HG03135 (cell line): ENCODE results near the gene DPP6.

Source experiments
- ATAC-seq: cut with Tn5 transposase; IDR thresholded peaks from one replicate; pipeline ENCODE4 v1.9.1; 2021; ENCODE audit warnings: mild to moderate bottlenecking, moderate library complexity; ENCODE audit not compliant: unreplicated experiment

DPP6 gene

DNA sequence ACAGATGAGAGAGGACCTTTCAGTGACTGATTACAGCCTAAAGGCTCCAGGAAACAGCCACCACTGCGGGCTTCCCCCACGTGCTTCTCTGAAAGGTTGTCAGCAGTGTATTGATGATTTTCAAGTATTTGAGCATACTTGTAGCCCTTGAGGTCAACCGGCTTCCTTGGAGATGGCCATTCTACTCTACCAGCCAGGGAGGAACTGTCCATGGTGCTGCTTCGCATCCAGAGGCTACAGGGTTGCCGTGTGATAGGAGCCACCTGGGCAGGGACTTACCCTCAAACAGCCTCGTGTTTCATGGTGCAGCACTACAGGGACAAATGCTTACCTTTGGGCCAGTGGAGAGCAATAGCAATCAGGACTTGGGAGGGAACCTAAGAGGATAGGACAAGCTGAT is 179.5 kb downstream of the DPP6 start:
- no peak for ATAC-seq

DNA sequence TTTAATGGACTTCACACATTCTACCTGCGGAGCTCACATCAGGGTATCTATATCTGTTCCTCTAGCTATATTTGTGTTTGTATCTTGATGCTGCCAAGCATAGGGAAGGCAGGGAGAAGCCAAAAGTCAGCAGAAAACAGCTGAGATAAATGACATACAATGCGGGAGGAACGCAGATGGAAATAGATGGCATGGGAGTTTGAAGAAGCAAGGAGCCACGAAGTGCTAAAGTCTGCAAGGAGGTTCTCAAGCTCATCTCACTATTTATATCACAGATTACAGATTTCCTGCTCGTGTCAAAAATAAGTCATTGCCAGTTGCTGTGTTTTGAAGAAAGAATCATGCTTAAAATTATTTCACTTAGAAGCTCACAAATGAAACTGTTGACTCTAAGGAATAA is 180.5 kb downstream of the DPP6 start:
- ATAC-seq, result no peak

DNA sequence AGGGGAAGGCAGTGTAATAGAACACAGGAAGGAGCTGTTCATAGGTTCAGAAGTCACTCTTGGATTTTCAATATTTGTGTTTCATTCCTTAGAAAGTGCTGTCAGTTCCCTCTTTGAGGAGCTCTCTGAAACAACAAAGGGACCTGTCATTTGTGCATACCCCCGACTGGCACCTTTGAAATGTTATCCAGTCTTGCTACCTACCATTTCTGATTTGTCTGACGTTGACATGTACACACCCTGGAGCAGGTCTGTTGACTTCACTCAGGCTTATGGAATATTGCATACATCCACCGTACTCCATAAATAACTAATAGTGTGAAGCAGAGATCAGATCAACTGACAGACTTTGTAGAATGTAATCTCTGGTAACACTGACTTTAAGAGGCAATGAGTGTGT is 189.8 kb downstream of the DPP6 start:
- no peak for ATAC-seq

DNA sequence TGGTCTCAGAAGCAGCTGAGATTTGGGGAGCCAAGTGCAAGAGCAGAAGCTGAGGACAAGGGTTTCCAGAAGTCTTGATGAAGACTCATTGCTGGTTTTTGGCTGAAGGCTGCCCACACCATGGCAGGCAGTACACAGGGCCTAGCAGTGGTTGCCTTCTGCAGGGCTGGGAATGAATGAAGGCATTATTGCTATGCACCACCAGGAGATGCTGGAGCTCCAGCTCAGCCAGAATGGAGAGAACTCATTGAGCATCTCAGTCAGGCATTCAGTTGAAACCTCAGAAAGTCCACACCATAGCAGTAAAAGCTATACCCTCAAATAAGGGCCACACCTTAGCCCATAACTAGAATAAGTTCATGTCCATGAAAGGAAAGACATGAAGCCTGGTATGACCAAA is 190.5 kb downstream of the DPP6 start:
- ATAC-seq, result no peak

DNA sequence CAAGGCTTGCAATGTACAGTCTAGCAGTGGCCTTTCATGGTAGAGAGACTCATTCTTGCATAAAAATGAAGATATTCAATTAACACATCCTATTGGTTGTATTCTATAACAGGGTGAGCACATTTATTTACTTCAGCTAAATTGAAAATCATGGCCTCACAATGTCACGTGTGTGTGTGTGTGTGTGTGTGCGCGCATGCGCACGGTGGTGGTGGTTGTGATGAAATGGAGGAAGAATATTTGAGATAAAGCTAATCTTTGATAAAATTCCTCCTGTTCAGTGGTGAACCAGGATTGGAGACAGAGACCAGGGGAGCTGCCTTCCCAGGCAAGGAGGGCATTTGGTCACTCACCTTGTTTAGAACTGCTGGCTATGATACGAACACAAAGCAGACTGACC is 199.8 kb downstream of the DPP6 start:
- no peak for ATAC-seq

DNA sequence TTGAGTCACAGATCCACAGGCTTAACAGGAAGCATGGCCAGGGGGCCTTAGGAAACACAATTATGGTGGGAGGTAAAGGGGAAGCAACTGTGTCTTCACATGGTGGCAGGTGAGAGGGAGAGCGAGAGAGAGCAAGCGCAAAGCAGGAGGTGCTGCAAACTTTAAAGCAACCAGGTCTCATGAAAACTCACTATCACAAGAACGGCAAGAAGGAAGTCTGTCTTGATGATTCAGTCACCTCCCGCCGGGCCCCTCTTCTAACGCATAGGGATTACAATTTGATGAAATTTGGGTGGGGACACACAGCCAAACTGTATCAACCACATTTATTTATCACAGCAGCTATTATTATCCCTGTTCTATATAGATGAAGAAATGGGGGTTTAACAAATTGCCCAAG is 201.6 kb downstream of the DPP6 start:
- no peak for ATAC-seq

DNA sequence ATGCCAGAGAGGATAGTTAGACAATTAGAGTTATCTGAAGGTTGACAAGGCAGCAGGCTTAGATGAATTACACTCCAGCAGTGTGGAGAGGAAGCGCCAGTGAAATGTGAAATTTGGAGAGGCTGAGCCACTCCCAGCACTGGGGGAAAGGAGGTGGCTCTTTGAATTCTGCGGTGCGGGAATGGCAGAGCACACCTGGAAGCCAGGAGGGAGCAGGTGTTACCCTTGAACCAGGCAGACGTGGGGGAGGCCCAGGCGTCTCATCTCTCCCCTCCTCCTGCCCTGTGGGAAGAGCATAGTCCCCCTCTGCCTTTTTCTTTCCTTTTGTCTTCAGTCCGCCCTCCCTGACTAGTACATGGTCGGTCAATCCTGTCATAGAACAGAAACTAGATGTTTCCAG is 203.1 kb downstream of the DPP6 start:
- no peak for ATAC-seq

DNA sequence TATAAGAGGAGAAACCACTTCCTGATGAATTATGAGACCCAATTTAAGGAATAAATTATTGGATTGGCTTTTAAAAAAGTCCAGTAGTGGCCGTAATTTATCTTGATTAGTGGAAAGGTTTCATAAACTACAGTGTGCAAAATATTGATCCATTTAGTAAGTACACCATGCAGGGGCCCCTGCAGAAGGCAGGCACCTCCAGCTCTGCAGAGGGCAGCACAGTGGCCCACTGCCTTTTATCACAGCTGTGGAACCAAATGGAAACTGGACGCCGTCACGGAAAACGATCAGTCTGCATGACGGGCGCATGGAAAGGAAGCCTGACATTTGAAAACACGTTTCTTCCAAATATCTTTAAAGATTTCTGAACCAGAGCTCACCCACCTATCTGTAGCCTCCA is 204.0 kb downstream of the DPP6 start:
- ATAC-seq, result no peak

DNA sequence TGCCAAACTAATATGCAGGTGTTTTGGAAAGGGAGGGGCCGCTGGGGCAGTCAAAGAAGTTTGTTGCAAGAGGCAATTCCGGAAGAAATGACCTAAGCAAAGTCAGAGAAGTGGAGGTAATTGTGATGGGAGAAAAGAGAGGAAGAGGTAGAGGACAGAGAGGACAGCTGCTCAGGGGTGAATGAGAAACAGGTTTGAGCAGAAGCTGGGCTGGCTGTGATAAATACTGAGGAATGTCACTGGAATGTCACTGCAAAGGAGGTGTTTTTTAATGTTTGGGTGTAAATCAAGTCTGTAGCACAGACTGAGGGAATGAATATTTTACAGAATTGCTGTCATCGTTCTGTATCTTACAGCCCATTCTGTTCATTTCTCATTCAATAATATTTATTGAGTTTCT is 207.2 kb downstream of the DPP6 start:
- no peak for ATAC-seq

DNA sequence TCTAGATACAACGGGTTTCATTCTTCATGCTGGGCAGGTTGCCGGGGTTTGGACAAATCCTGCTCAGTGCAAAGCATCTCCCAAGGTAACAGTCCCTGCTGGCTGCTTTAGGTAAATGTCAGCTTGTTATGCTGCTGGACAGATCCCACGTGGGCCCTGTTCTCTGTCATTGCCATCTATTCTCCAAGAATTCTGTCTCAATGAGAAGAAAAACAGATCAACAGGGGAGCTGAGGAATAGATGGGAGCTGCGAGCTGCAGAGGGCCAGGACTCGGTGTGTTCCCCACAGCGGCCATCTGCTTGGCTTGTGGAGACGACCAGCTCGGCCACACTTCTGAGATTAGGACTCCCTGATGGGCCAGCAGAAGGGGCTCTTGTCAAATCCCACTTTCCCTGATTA is 235.2 kb downstream of the DPP6 start:
- ATAC-seq, result no peak

DNA sequence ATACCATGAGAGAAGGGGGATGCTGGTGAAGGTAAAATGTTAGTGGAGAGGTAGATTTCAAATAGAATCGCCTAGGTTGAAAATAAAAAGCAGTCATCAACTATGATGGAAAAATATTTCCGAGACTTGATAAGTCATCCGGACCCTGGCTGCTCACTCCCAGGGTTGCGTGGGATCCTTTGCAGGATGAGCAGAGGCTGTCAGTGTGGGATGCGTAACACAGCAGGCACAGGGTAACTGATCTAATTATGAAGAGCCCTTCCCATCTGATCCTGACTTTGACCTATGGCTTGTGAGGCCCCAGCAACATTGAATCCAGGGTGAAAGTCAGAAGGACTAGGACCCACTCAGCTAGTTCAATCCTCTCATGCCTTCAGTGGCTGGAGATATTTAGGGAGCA is 236.9 kb downstream of the DPP6 start:
- no peak for ATAC-seq

DNA sequence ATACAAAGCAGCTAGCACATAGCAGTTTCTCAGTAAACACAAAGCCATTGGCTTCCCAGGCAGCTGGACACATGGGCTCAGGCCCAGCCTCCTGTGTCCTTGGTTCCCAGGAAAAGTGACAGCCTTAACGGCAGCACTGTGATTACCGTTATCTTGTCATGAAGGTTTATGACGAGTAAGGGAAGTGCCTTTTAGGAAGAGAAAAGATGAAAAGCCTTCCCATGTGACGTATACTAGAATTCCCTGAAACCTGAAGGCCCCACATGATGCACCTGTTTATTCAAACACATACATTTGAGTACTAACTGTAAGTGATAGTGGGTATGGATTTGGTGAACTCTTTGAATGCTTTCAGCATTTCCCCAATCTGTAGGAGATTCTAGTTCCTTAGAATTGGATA is 244.2 kb downstream of the DPP6 start:
- no peak for ATAC-seq

DNA sequence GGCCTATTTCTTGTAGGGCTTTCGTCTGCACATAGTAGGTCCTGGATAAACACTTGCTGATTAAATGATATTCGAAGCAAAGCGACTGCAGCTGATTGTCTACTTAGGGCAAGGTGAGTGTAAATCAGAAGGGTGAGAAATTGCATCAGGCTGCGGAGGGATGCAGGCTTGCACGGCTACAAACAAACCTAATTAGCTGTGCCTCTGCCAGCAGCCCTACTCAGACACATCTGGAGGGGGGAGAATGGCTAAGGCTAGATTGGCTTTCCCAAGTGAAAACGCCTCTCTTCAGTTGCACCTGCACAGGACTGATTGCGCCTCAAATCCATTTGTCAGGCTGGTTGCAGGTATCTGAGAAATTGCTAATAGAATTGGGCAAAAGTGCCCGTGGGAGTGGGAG is 247.5 kb downstream of the DPP6 start:
- no peak for ATAC-seq

DNA sequence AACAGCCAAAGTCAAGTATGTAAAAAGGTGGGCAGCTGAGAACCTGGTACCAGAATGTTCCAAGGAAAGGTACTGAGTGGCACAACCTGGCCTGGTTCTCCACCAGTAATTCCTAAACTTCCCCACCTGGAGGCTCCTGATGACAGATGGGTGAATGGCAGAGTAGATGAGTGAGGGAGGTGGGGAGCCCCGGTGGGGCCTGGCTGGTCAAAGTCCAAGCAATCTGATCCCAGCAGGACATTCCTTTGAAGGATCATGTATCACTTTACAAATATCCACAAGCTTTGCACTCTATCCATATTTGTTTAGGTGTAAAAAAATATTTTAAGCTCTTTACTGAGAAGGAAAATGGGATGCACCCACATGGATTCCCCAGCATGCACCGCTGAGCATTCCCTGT is 250.2 kb downstream of the DPP6 start:
- ATAC-seq, result no peak

DNA sequence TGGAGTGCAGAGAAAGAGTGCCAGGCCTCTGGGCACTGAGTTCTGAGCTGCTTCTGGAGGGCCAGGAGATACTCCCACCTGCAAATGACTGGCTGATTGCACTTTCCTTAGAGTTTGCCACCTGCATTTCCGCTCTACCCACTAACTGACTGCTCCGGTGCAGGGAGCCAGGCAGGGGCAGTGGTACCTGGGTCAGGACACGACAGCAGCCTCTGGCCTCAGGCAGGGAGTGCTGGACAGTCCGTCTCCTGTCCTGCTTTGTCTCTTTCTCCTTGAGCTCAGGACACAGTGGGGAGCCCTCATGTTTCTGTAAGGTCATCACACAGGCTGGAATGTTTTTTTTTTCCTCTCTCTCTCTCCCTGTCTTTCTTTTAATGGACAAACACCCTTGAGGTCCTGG is 252.0 kb downstream of the DPP6 start:
- ATAC-seq, result no peak

DNA sequence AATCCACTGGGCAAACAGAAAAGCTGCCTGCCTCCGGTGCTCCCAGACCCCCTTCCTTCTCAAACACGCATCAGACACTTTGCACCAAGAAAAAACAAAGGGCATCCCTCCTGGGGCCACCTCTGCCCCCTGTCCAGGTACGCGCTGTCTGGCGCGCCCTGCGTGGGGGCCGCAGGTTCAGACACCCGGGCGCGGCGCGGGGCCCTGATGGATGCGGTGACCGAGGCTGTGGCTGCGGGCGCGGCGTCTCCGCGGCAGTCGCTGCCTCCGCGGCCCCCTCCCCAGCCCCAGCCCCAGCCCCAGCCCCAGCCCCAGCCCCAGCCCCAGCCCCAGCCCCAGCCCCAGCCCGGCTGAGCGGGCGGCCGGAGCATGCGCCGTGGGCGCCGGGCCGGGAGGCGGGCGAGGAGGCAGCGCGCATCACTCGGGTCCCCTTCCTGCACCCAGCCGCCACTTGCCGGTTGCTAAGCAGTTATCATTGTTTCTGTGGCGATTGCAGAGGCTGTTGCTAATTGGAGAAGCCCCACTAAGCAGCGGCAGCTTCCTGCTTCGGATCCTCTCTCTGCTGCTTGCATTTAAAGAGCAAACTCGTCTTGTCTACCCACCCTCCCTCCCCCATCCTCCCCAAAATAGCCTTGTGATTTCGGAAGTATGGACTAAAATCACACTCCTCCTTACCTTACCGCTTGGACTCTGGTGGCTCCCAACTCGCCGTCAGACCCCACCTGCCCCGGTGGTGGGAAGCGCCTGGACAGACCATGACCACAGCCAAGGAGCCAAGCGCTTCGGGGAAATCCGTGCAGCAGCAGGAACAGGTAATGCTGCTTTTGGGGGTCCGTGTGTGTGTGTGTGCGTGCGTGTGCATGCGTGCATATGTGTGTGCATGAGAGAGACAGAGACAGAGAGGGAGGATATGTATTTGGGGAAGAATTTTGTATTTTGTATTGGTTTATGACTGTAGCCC is 252.8 kb downstream of the DPP6 start:
- no peak for ATAC-seq

DNA sequence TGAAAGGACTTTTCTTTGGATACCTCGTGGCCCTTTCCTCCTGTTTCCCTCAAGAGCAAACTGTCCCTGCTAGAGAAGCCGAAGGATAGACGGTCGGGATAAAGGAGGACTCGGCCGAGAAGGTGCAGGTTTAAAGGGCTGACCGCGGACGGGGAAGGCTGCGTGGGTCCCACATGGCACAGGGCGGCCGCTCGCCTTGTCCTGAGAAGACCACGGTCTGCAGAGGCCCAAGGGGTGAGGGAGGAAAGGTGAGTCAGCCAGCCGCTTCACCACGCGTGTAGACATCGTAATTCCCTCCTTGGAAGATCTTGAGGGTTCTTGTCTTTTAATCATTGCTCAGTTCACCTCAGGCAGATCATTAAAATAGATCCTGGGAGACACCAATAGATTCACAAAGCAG is 253.8 kb downstream of the DPP6 start:
- ATAC-seq, result no peak

DNA sequence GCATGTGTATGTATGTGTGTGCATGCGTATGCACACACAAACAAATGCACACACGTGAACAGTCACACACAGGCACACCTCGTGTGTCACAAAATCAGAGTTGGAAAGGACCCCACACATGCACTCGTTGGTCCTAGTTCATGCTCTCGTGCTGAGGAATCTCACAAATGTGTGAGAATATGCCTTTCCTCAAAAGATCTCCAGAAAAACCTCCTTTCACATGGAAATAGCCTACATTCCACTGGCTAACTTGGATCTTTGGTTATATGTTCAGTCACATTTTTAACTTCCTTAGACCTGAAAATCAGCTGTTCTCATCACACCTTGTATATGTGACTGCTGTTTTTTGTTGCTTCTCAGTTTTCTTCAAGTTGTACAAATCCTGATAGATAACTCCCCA is 256.7 kb downstream of the DPP6 start:
- no peak for ATAC-seq

DNA sequence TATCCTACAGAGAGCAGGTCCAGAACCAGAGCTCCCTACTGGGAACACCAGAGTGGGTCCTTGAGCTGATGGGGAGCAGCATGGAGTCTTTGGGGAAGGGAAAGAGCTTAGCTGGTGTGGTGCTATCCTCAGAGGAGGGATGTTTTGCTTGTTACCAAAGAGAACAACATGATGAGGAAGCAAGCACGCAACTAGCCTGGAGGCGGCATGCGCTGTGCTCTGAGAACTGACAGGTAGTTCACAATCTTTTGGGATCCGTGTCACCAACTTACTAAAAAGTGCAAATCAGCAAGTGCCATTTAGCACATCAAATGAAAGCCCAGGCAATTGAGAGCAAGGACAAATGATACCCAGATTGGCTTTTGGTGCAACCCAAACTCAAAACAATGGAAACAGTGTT is 257.9 kb downstream of the DPP6 start:
- ATAC-seq, result no peak

DNA sequence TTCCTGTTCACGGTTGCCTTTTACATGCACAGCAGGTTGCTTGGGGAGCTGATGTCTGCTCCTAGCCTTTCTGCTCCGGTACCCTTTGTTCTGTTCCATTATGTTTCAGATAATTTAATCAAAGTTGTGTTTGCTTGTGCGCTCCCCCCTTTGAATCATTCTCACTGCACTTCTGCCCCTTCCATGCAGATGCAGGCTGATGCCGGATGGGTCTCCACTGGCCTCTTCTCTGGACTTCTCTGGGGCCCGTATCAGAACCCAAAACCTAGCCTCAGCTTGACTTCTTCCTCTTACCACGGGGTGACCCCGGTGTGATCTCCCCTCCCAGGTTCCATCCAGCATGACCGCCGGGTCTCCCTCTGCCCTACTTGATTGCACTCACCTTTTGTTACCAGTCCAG is 272.0 kb downstream of the DPP6 start:
- ATAC-seq, result no peak

DNA sequence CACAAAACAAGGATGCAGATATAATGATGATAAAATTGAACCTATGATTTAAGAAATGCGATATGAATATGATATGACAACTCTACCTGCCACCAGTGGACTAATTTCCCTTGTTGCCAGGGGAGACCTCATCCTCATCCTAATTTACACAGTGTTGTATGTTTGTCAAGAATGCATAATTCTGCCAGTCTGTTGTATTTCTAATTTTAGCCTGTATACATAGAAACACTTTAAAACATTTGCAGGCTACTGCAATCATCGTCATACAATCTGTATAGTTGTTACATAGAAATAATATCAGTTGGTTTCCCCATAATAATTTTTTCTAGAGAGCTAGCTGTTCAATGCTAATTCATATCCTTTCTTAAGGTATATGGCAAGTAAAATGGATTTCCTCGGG is 274.2 kb downstream of the DPP6 start:
- no peak for ATAC-seq

DNA sequence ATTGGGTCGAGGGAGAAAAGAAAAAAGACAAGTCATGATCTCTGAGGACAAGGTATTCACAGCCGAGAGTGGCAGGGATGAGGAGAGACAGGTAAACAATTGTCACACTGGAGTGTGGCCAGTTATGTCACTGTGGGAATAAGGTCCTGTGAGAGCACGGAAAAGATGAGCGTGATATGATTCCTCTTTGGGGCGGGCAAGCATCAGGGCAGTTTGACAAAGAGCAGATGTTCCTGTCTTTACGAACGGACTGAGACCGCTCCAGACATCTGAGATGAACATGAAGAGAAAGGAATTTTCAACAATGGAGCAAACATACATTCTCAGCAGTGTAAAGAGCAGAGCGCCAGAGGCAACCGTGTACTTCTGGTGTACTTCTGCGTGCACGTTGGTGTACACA is 278.1 kb downstream of the DPP6 start:
- ATAC-seq, result no peak
